Measurements from ENCODE around the gene LRP4.

GRCh38 chr11:46826310-46827044 is 91.9 kb downstream of the LRP4 start:
- TF ChIP-seq POLR2A (IDR thresholded peaks at IDR 0.05) (no peak), CTCF (IDR thresholded peaks at IDR 0.05) (peak in 4 of 7 experiments; percentile 20 to 38 (median 32))

All from body of pancreas (tissue), 4 donors.